Endothelial cell of umbilical vein (primary cell): ENCODE measurements around the gene EIF3J. TPM values are rescaled to one million over a fixed set of nuclear protein-coding genes. Genes with fewer than 3 reads are reported as not detected.

ENCODE experiments used
- BruUV-seq: library from RNA; stranded (reverse); fragments of 400-500 nt; replicated peaks from 2 replicates; lab custom pipeline; 2021; lab: Mats Ljungman, UMichigan
- CTCF ChIA-PET: fragments of 300-600, 350-600 bp; sonication (Branson Sonifier 250); formaldehyde crosslinking; loops from one replicate; lab custom pipeline; 2021; ENCODE audit warnings: antibody characterized with exemption, inconsistent platforms; lab: Charles Lee
- POLR2A ChIA-PET: fragments of 300-600, 350-600 bp; sonication (Branson Sonifier 250); formaldehyde crosslinking; loops from one replicate; lab custom pipeline; 2021; ENCODE audit warnings: antibody characterized with exemption, inconsistent platforms; lab: Charles Lee
- DNase-seq: peaks from one replicate; pipeline ENCODE4 v3.0.0-alpha.2; 2011; ENCODE audit warnings: low read depth, low spot score
- FAIRE-seq: peaks from 2 replicates; lab custom pipeline; 2011; peaks lifted over from hg19 to GRCh38; lab: Jason Lieb, UNC
- H2AFZ ChIP-seq: 2 replicates; pipeline ENCODE4 v1.6.0; 2012; ENCODE audit warnings: low read depth, low read length, control low read depth, inconsistent platforms
- H3K27ac ChIP-seq: 2 replicates; pipeline ENCODE4 v1.5.1; 2011; ENCODE audit warnings: low read depth, mild to moderate bottlenecking, control low read depth, low read length, moderate library complexity; ENCODE audit not compliant: insufficient read depth
- H3K27me3 ChIP-seq, 2 experiments: 2 replicates each; pipeline versions ENCODE4 v1.6.0 to v1.6.1; 2011; ENCODE audit warnings: low read length in 2 of 2, mixed read lengths in 1 of 2; ENCODE audit not compliant: control insufficient read depth in 2 of 2, insufficient read depth in 2 of 2
- H3K36me3 ChIP-seq, 2 experiments: 2 replicates in 1 of 2; 3 replicates in 1 of 2; pipeline ENCODE4 v1.5.1; 2011; ENCODE audit warnings: low read length in 2 of 2, mild to moderate bottlenecking in 1 of 2, moderate library complexity in 1 of 2; ENCODE audit not compliant: control insufficient read depth in 2 of 2, insufficient read depth in 2 of 2; ENCODE audit errors: extremely low read depth in 1 of 2
- H3K4me1 ChIP-seq: 3 replicates; pipeline ENCODE4 v1.5.1; 2011; ENCODE audit warnings: mild to moderate bottlenecking, low read length; ENCODE audit not compliant: control insufficient read depth, insufficient read depth; ENCODE audit errors: extremely low read depth
- H3K4me2 ChIP-seq: 2 replicates; pipeline ENCODE4 v1.6.1; 2011; ENCODE audit warnings: low read length, control low read depth, mixed read lengths; ENCODE audit not compliant: insufficient read depth
- H3K4me3 ChIP-seq, 3 experiments: fragments of 200-600 bp in 1 of 3; sonication (generic), shearing (Covaris generic) in 1 of 3; replicated peaks in 1 of 3; 2 replicates each; pipeline ENCODE4 v1.5.1; 2011 to 2016; ENCODE audit warnings: control low read depth in 3 of 3, low read length in 3 of 3, mild to moderate bottlenecking in 2 of 3, inconsistent platforms in 1 of 3, low read depth in 1 of 3, moderate library complexity in 1 of 3; ENCODE audit not compliant: insufficient read depth in 1 of 3
- H3K79me2 ChIP-seq: 2 replicates; pipeline ENCODE4 v1.6.0; 2012; ENCODE audit warnings: low read length, inconsistent platforms; ENCODE audit not compliant: control insufficient read depth, insufficient read depth
- H3K9ac ChIP-seq: replicated peaks from 2 replicates; pipeline ENCODE3; 2011; ENCODE audit warnings: low read length, control low read depth; ENCODE audit not compliant: insufficient read depth; ENCODE audit errors: extremely low read depth
- H3K9me1 ChIP-seq: replicated peaks from 3 replicates; pipeline ENCODE4 v1.6.0; 2011; ENCODE audit warnings: mild to moderate bottlenecking, low read length; ENCODE audit not compliant: control insufficient read depth, insufficient read depth; ENCODE audit errors: extremely low read depth
- H3K9me3 ChIP-seq: replicated peaks from 2 replicates; pipeline ENCODE4 v1.5.1; 2012; ENCODE audit warnings: low read length, inconsistent platforms; ENCODE audit not compliant: control insufficient read depth, insufficient read depth
- H4K20me1 ChIP-seq: replicated peaks from 2 replicates; pipeline ENCODE3; 2011; ENCODE audit warnings: mild to moderate bottlenecking, low read length; ENCODE audit not compliant: control insufficient read depth, insufficient read depth; ENCODE audit errors: extremely low read depth
- EZH2 ChIP-seq: IDR thresholded peaks from 2 replicates; pipeline ENCODE4 v1.6.1; 2012; ENCODE audit warnings: borderline replicate concordance, low read depth, mild to moderate bottlenecking, moderate library complexity, low read length, inconsistent platforms; ENCODE audit not compliant: severe bottlenecking
- FOS ChIP-seq: IDR thresholded peaks from 2 replicates; pipeline ENCODE4 v1.6.1; 2011; ENCODE audit warnings: mild to moderate bottlenecking, low read length, moderate library complexity, borderline replicate concordance; ENCODE audit not compliant: insufficient read depth
- JUN ChIP-seq: IDR thresholded peaks from 2 replicates; pipeline ENCODE4 v1.6.1; 2011; ENCODE audit warnings: borderline replicate concordance, low read depth; ENCODE audit not compliant: insufficient read length, insufficient read depth
- POLR2A ChIP-seq: IDR thresholded peaks from 2 replicates; pipeline ENCODE4 v1.6.1; 2012; ENCODE audit warnings: low read depth, mild to moderate bottlenecking, control low read depth, low read length
- dilution Hi-C: fragments of 300-500 bp; cut with MboI; formaldehyde crosslinking; loops from one replicate; pipeline ENCODE4 v1.15.0; 2019; ENCODE audit warnings: low sequenced_read_pairs; ENCODE audit not compliant: extremely low pct_ligation_motif_present
- intact Hi-C: fragments of 100-400 bp; cut with micrococcal nuclease; formaldehyde crosslinking; loops from one replicate; pipeline ENCODE4 v1.10.0; 2022
- polyA plus RNA-seq, 4 experiments: library from polyadenylated mRNA; depleted of rRNA in 3 of 4; stranded (reverse) in 3 of 4; unstranded in 1 of 4; fragments of >200 nt; gene quantifications; 2 replicates each; pipeline versions ENCODE4 v1.2.1 to v1.2.3, GENCODE V29; 2011 to 2012; ENCODE audit warnings: missing spikeins in 1 of 4
- total RNA-seq: library from RNA; stranded (reverse); gene quantifications from 2 replicates; pipeline ENCODE4 v1.2.3, GENCODE V29; 2021
- TF ChIP-seq, protein P1 (sequence below), 2 donors: IDR thresholded peaks; 1 replicate in 1 of 2; 2 replicates in 1 of 2; pipeline ENCODE4 v1.5.1; 2011; ENCODE audit warnings: low read length in 2 of 2, mild to moderate bottlenecking in 2 of 2, moderate library complexity in 2 of 2, control low read depth in 1 of 2, inconsistent platforms in 1 of 2, low read depth in 1 of 2; ENCODE audit not compliant: insufficient read depth in 1 of 2; ENCODE audit errors: extremely low read depth in 1 of 2

The EIF3J gene
- total and polyA plus RNA-seq, 2 donors (not counting 3 experiments of a cell fraction or from before 2014, with no cell fraction given) = 35.4 to 150 TPM

DNA sequence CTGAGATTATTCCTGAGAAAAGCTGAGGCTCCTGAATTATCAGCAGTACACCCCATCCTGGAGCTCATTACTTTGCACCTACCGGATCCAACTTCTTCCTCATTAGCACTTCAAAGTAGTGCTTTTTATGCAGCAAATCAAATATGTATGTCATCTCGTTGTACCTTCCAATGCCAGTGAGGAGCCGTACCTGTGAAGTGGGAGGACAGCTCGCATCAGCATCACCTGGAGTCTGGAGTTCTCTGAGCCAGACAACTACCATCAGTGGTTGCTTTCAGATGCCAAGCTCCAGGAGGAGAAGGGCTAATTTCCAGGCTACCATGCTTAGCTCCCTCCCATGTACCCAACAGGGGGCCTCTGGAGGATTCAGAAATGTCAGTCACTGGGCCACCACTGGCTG lies 32.4 kb downstream of the EIF3J start:
- DNase-seq (no peak), FAIRE-seq (no peak)
- TF ChIP-seq POLR2A (no peak), JUN (no peak)
- no peaks in the 10 kb centered on the region for H3K79me2 ChIP-seq
- no peaks in the 10 kb centered on the region for H3K9me3 ChIP-seq
- H3K9ac ChIP-seq = no peak overlapping the region
- intact Hi-C loops = no loop called here
- H3K4me1 ChIP-seq = no peaks in the 10 kb centered on the region
- no peak overlapping the region for H3K4me3 ChIP-seq
- H4K20me1 ChIP-seq = no peaks in the 10 kb centered on the region
- POLR2A ChIA-PET = interaction anchor here (0.7 kb wide), 1 partner anchor 8 kb away, joined by 5 read pairs; no protein-coding TSS in a partner anchor
- H3K9me1 ChIP-seq = no peaks in the 10 kb centered on the region
- dilution Hi-C loops = no loop called here
- no TSS peak for BruUV-seq
- H3K27ac ChIP-seq = no peak overlapping the region
- H3K27me3 ChIP-seq = no peaks in the 10 kb centered on the region
- H2AFZ ChIP-seq = no peak overlapping the region
- peaks cover 9 to 21% of the 10 kb centered on the region in 2 experiments for H3K36me3 ChIP-seq
- CTCF ChIA-PET = interaction anchor here (1.3 to 3.0 kb wide), 2 partner anchors 10 to 20 kb away, joined by 3 to 12 read pairs; no protein-coding TSS in a partner anchor
- H3K4me2 ChIP-seq = no peak overlapping the region

DNA sequence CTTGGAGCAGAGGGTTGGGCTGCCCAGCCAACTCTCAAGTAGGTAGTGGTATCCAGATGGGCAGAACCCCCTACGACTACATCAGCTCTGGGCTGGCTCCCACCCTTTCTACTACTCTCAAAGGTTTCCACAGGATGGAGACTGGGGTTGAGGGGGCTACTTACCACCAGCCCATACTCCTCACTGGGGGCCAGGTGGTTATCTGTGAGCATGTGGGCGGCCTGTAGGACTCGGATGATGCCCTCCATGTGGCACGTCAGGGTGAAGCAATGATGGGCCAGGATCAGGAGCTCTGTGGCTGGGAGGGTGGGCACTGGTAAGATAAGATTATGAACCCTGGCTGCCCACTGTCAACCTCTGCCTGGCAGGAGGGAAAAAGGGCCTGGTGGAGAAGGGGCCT lies 33.4 kb downstream of the EIF3J start:
- DNase-seq (no peak), FAIRE-seq (no peak)
- H3K79me2 ChIP-seq = no peaks in the 10 kb centered on the region
- no peak overlapping the region for H3K9ac ChIP-seq
- TF ChIP-seq, protein P1, sequence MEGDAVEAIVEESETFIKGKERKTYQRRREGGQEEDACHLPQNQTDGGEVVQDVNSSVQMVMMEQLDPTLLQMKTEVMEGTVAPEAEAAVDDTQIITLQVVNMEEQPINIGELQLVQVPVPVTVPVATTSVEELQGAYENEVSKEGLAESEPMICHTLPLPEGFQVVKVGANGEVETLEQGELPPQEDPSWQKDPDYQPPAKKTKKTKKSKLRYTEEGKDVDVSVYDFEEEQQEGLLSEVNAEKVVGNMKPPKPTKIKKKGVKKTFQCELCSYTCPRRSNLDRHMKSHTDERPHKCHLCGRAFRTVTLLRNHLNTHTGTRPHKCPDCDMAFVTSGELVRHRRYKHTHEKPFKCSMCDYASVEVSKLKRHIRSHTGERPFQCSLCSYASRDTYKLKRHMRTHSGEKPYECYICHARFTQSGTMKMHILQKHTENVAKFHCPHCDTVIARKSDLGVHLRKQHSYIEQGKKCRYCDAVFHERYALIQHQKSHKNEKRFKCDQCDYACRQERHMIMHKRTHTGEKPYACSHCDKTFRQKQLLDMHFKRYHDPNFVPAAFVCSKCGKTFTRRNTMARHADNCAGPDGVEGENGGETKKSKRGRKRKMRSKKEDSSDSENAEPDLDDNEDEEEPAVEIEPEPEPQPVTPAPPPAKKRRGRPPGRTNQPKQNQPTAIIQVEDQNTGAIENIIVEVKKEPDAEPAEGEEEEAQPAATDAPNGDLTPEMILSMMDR (IDR thresholded peaks at IDR 0.05; ENCODE audit: extremely low read depth in 1 of 2, insufficient read depth in 1 of 2, low read depth in 1 of 2, low read length in 2 of 2) = no peak
- no peak for TF ChIP-seq FOS
- peak; percentile 20 for TF ChIP-seq POLR2A
- no peak for TF ChIP-seq EZH2
- dilution Hi-C loops = no loop called here
- H3K27ac ChIP-seq = no peak overlapping the region
- no peak overlapping the region for H3K4me3 ChIP-seq
- H3K36me3 ChIP-seq = peaks cover 2 to 14% of the 10 kb centered on the region in 2 experiments
- H3K9me1 ChIP-seq = no peaks in the 10 kb centered on the region
- H2AFZ ChIP-seq = no peak overlapping the region
- intact Hi-C loops = no loop called here
- H4K20me1 ChIP-seq = no peaks in the 10 kb centered on the region
- no TSS peak for BruUV-seq
- no peaks in the 10 kb centered on the region for H3K27me3 ChIP-seq
- no peaks in the 10 kb centered on the region for H3K9me3 ChIP-seq
- no peaks in the 10 kb centered on the region for H3K4me1 ChIP-seq
- ChIA-PET CTCF (interaction anchor here (1.3 kb wide), 1 partner anchor 21 kb away, joined by 3 read pairs; no protein-coding TSS in a partner anchor), POLR2A (no interaction called here)
- H3K4me2 ChIP-seq = no peak overlapping the region
